NCI-H128 (cell line): ENCODE measurements around the gene ZNF598.
"Not testable (repeated sequence)": the region's sequence is repeated elsewhere in the genome, so short reads cannot be mapped to it uniquely, and the experiment has no call there.

Experiments used
- DNase-seq: peaks from one replicate; lab custom pipeline; 2025; ENCODE audit not compliant: unreplicated experiment; lab: John Stamatoyannopoulos, UW

The ZNF598 gene

DNA sequence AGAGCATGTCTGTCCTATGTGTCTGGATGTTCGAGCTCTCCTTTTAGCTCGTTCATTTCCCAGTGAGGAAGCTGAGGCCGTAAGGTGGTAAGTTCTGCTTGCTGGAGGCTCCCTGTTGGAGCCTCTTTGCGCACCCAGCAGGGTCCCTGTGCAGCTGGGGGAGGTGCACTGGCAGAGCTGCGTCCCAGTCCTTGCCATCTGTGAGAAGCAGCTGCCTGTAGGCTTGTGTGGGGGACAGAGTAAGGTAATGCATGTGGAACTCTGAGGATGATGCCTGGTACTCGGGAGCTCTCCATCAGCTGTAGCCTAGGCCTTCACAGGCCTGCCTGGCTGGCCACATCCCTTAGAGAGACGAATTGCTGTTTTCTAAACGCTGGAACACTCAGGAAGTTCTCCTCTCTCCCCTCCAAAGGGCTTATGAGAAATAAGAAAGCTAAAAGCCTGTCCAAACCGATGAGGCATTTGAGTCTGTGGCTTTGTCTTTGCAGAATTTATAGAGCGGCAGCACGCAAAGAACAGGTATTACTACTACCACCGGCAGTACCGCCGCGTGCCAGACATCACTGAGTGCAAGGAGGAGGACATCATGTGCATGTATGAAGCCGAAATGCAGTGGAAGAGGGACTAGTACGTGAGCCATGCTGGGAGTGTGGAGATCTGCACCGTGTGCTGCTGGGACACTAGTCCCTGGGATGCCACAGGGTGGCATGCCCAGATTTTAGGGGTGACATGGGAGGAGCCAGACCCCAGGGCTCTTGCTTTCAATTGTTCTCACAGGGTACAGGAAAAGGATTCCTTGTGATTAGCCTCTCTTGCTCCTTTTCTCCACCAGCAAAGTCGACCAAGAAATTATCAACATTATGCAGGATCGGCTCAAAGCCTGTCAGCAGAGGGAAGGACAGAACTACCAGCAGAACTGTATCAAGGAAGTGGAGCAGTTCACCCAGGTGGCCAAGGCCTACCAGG is 48.7 kb downstream of the ZNF598 start:
- DNase-seq, result no peak

DNA sequence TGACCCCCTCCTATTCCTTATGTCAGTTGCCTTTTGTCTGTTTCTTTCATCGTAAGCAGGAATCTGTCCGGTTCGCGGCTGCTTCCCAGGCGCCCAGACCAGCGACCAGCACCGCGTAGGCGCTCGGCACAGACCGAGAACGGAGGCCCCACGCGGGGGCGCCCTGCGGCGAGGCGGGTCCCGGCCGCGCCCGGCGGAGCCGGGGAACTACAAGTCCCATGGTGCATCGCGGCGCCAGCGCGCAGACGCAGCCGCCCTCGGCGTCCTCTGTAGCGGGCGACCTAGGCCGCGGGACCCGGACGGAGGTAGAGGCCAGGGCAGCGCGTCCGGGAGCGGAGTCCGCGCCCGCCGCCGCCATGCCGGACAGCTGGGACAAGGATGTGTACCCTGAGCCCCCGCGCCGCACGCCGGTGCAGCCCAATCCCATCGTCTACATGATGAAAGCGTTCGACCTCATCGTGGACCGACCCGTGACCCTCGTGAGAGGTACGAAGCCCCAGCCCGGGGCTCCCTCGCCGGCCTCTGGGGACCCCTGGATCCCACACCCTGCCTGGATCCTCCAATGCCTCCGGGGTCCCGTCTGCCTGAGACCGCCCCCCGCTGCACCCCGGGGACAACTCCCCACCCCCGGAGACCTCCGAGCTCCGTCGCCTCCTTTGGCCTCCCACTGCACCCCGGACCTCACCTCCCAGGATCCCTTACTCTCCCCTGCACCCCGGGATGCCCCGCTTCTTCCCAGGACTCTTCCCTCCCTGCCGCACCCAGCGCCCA is 50.2 kb downstream of the ZNF598 start, which contains the start of gene NDUFB10:
Gene NDUFB10 (plus strand): TSS at position 270 of the 771 bp plus-strand sequence. CDS start 87 bp downstream, at position 357.
- DNase-seq, result peak; percentile 11

DNA sequence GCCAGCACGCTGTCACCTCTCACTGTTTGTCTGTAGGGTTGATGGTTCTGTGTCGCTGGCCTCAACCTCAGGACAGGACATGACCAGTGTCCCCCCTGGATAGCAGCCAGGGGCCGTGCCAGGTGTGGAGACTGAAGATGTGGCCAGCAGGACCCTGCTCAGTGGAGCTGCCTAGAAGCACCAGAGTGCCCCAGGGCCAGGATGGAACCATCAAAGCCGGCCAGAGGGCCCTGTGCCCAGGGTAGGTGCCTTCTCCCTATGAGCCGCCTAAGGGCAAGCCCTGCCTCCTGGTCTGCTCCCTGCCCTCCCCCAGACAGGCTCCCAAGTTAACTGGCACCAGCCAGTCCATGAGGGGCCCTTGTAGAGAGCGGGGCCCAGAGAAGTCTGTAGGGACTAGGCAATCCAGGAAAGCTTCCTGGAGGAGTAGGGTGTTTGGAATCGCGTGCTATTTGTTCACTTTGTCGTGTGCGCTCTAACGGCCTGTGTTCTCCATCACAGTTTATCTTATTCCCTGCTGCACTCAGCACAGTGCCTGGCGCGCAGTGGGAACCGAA is 50.8 kb downstream of the ZNF598 start:
- no peak for DNase-seq

DNA sequence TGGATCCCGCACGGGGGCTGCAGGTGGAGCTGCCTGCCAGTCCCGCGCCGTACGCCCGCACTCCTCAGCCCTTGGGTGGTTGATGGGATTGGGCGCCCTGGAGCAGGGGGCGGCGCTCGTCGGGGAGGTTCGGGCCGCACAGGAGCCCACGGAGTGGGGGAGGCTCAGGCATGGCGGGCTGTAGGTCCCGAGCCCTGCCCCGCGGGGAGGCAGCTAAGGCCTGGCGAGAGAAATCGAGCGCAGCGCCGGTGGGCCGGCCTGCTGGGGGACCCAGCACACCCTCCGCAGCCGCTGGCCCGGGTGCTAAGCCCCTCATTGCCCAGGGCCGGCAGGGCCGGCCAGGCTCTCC is 51.5 kb downstream of the ZNF598 start:
- not testable (repeated sequence) for DNase-seq

DNA sequence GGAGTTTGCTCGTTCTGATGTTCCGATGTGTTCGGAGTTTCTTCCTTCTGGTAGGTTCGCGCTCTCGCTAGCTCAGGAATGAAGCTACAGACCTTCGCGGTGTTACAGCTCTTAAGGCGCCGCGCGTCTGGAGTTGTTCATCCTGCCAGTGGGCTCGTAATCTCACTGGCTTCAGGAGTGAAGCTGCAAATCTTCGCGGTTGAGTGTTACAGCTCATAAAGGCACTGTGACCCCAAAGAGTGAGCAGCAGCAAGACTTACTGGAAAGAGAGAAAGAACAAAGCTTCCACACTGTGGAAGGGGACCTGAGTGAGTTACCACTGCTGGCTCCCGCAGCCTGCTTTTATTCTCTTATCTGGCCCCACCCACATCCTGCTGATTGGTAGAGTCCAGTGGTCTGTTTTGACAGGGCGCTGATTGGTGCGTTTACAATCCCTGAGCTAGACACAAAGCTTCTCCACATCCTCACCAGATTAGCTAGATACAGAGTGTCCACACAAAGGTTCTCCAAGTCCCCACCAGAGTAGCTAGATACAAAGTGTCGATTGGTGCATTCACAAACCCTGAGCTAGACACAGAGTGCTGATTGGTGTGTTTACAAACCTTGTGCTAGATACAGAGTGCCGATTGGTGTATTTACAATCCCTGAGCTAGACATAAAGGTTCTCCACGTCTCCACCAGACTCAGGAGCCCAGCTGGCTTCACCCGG is 52.0 kb downstream of the ZNF598 start:
- DNase-seq, result not testable (repeated sequence)

DNA sequence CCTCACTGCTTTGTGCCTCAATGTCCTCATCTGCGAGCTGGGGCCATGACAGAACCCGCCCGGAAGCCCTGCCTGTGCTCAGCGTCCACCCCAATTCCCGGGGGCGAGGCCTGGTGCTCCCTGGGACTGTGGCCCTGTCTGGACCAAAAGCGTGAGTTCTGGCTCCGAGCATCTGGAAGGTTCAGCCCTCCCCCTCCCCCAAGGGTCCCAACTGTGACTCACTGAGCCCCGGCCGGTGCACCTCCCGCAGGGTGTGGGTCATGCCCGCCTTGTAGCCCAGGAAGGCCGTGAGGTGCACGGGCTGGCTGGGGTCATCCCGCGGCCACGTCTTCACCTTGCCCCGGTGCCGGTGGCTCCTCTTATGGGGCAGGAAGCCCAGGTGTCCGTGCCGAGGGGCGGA is 55.9 kb downstream of the ZNF598 start:
- DNase-seq, result no peak

DNA sequence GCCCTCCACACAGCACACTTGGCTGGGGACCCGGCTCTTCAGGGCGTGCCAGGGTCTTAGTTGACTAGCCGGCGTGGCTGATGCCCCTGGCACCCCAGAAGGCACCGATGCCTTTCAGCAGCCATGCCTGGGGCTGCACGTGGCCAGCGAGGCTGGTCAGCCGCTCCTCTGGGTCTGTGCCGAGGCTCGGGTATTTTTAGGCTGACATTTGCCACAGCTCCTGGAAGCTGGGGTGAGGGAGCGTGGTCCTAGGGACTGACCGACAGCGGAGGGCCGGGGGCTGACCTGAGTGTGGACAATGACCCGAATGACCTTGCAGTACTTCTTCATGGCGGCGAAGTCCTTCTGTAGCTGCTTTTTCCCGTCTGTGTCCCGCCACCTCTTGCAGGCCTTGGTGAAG is 59.1 kb downstream of the ZNF598 start:
- DNase-seq, result no peak

DNA sequence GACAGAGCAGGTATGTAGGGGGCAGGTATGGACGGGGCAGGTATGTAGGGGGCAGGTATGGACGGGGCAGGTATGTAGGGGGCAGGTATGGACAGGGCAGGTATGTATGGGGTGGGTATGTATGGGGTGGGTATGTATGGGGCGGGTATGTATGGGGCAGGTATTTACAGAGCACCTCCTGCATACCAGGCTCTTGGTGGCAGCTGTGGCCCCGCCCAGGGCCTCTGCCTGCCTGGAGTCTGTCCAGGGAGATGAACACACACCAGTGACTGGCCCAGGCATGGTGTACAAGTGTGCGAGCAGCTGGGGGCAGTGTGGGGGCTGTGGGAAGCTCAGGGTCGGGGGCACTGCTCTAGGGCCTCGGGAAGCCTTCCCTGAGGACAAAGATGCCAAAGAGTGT is 59.6 kb downstream of the ZNF598 start:
- no peak for DNase-seq

DNA sequence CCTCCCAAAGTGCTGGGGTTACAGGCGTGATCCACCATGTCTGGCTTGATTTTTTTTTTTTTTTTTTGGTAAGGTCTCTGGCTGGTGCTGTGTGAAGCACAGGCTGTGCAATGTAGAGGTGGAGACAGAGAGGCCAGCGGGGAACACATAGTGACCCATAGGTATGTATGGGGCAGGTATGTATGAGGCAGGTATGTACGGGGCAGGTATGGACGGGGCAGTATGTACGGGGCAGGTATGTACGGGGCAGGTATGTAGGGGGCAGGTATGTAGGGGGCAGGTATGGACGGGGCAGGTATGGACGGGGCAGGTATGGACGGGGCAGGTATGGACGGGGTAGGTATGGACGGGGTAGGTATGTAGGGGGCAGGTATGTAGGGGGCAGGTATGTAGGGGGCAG is 60.1 kb downstream of the ZNF598 start:
- no peak for DNase-seq
